Stimulated activated CD8-positive, alpha-beta memory T cell treated with anti-CD3 and anti-CD28 coated beads, Interleukin-15, amount 100 ng/mL, for 24 hours (primary cell): ENCODE results near the gene ARHGEF28.

ENCODE experiments used
- DNase-seq: peaks from one replicate; pipeline ENCODE4 v3.0.0-alpha.2; 2020; ENCODE audit warnings: low read depth

Gene ARHGEF28

DNA sequence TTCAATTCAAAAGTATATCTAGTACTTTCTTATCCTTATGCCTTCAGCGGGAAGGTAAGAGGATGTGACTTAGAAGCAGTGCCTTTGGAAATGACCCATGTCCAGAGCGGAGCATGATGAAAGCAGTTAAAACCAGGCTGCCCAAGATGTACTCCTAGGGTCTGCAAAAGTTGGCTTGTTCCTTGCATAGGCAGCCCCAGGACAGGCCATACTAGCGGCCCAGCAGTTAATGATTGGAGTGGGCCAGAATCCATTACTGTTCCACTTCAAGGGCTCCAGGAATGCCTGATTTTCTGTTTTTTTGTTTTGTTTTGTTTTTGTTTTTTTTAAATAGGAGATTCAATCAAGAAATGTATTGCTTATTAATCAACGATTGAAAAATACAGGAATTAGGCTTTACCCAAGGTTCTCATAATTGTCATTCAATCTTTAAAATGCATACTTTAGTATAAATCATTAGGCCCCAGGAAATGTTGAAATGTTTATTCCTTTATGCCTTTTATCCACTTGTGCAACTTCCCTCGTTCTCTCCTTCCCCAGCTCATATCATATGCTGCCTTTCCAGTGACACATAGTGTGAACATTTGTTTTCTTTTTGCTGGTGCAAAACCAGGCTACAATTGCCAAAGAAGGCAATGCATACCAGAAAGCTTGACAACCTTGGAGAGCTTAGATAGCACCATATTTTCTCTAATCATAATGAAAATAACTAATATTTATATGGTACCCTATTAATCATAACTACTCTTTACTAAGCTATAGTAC, 190.8 kb downstream of the ARHGEF28 start:
- no peak for DNase-seq

DNA sequence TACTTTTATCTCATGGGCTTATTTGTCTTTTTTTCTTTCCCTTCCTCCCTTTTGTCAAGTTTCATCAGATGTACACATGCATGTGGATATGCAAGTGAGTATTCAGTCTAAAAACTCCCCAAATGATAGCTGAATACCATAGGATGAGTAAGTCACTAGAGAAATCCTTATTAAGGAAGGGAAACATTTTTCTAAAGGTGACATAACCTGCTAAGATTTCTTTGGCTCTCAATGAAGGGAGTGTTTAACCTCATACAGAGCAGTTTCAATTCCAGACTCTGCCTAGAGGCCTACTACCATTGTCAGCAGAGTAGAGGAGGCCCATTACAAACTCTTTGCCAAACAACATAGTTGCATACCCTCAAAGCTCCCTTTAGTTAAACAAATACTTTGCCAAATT, 192.4 kb downstream of the ARHGEF28 start:
- DNase-seq = no peak

DNA sequence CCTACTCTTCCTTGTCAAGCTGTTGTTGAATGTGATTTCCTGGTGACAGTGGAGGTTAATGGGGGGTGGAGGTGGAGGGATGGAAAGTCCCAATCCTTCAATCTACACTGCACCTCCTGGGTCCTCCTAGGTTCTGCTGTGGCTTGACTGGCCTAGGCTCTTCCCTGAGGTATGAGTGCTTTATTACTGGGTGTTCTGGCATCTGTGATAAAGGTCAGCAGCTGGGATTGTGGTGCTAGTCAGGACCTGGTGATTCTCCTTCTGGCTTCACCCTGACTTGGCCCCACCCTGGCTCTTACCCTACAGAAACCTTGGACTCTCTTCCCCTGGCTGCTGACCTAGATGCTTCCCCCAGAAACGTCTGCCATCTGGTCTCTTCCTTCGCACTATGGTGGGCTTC, 194.3 kb downstream of the ARHGEF28 start:
- DNase-seq = no peak

DNA sequence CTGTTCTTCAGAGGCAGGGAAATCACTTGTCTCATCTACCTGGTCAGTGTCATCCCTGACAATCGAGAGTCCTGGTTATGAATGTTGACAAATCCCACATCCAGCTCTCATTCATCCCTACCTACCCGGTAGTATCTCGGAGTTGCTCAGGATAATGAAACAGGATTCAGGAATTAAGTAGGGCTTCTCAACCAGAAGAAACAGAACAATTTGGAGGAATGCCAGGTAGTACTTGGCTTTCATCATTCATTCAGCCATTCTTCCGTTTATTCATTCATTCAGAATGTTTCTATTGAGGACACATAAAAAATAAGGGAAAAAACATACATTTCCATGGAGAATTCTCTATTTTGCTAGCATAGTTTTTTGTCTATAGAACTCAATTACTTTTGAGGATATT, 195.0 kb downstream of the ARHGEF28 start:
- no peak for DNase-seq

DNA sequence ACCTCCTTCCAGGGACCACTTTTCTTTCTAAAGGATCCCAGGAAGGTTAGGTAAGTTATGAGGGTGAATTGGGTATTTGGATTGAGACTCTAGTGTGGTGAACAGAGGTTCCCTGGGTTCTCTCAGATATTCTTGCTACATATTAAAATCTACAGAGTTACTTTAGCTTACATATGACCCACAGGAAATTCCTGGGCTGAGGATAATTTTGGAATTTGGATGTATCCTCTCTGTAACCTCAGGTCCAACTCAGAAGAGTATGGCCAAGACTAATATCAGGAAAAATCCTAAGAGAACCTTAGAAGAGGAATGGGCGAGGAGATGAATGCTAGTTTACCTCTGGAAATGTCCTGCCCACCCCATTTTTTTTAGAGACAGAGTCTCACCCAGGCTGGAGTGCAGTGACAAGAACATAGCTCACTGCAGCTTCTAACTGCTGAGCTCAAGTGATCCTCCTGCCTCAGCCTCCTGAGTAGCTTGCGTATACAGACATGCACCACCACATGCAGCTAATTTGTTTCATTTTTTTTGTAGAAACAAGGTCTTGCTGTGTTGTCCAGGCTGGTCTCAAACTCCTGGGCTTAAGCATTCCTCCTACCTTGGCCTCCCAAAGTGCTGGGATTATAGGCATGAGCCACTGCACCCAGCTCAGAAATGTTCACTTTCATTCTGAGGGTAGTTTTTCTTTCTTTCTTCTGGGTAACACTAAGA, 196.4 kb downstream of the ARHGEF28 start:
- DNase-seq = no peak

DNA sequence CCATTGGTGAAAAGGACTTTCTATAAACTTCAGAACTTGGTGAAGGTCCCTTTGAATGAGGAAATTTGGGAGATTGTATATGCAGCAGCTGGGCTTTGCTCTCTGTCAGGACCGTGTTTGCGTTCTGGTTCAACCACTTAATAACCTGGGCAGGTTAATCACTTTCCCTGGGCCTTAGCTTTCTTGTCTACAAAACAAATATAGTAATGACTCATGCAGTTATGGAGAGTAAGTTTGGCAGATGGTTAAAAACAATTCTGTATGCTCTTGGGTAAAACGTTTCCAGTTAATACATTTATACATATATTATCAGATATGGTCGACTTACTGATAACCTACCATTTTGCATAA, 197.0 kb downstream of the ARHGEF28 start:
- no peak for DNase-seq

DNA sequence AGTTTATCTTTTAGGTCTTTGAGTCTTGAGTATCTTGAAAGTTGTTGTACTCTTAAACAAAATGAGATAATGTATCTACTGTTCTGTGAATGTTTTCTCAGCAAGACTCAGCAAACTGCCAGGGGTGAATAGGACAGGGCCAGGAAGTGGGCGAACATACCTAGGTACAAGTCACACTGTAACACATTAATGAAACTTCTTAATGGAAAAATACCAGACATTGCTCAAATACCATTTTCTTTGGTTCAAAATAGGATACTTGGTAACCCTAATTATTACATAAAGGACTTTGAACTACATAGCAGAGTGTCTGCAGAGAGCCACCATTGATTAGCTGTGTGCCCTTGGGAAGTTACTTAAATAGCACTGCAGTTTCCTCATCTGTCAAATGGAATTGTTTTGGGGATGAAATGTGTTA, 197.5 kb downstream of the ARHGEF28 start:
- no peak for DNase-seq

DNA sequence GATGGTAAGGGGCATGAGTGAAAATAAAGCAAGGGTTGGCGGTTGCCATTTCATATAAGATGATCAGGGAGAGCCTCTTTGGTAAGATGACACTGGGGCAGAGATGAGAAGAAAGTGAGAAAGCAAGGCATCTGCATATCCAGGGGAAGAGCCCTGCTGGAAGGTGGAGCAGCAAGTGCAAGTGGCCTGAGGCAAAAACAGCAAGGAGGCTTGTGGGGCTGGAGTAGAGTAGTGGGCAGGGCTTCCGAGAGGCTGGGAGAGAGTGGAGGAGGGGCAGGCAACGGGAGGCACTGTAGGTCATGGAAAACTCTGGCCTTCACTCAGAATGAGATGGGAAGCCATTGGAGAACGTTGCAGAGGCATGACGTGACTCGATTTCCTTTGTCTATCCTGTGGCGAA, 199.2 kb downstream of the ARHGEF28 start:
- no peak for DNase-seq

DNA sequence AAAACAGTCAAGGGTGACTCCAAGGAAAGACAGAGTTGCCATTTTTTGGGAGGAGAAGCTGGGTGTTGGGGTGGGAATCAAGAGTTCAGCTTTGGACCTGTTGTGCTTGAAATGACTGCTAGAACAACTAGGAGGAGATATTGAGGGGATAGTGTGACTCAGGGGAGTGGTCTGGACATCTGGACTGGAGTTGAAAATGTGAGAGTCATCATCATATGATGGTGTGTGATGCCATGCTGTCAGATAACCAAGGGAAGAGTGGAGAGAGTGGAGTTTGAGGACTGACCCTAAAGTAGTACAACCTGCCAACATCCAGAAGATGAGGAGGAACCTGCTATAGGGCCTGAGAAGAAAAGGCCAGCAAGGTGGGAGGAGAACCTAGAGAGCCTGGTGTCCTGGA, 199.7 kb downstream of the ARHGEF28 start:
- no peak for DNase-seq

DNA sequence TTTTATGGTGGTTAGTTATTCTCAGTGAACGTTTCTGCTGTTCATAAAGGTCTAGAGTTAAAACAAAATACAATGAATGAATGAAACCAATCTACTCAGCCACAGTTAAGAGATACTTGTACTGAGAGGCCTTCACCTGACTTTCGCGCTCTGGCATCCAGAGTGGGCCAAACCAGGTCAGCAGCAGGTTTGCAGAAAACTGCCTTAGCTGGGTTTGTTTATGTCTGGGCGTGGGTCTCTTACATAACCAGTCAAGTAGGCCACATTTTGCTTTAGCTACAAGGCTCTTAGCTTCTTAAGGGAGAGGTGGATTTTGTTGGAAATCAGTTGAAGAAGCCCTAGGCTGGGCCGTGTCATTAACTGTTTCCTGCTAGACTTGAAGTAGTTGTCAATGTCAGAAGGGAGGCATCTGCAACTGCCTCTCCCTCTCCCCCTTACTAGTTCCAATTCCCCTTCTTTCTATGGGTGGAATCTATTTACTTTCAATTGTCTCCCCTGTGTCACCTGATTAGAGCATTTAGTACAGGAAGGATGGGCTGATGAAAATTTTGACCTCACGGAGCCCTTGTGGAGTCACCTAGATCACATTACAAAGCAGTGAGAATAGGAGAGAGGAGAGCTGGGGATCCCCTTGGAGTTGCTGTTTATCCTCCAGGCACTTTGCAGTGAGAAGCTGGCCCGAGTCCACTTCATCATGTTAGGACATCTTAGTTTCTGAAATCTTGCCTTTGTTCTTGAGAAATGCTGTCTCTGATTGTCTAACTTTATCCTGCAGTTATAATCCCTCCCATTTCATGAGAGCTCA, 200.5 kb downstream of the ARHGEF28 start:
- DNase-seq = no peak

DNA sequence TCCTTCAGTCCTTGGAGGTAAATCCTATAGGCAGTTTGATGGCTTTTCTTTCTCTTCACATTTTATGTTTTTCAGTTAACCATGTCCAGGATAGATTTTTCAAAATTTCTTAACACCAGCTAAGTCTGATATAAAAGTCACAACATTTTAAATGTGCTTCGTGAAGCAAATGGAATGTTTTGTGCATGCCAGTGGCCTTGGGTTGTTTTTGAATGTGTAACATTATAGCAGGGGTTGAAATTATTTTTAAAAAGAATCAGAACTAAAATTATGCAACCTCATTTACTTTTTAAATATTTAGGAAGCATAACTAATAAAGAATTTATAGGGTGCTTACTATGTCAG, 201.1 kb downstream of the ARHGEF28 start:
- no peak for DNase-seq

DNA sequence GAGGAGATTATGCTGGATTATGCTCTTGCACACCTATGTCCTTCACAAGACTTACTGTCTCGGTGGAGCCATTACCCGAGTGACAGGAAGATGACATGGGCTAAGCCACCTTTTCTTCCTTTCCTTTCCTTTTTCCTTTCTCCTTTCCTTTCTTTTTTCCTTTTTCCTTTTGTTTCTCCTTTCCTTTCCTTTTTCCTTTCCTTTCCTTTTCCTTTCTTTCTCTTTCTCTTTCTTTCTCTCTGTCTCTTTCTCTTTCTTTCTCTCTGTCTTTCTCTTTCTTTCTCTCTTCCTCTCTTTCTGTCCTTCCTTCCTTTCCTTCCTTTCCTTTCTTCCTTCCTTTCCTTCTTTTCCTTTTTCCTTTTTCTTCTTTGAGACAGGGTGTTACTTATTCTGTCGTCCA, 202.5 kb downstream of the ARHGEF28 start:
- DNase-seq = no peak

DNA sequence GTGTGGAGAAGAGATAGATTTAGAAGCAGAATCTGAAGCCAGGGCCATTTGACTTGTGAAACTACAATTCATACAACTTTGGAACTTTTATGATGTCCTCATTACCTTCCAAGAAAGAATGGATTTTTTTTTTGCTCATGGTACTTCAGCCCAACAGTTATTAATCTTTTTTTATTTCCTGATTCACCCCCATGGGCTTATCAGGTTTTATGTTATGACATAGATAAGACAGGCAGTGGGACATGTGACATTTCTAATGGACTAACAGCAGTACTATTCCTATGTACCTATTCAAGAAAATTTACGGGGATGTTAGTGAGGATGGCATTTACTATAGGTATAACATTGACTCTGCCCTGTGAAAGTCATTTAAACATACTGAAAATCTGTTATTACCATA, 204.7 kb downstream of the ARHGEF28 start:
- DNase-seq = no peak

DNA sequence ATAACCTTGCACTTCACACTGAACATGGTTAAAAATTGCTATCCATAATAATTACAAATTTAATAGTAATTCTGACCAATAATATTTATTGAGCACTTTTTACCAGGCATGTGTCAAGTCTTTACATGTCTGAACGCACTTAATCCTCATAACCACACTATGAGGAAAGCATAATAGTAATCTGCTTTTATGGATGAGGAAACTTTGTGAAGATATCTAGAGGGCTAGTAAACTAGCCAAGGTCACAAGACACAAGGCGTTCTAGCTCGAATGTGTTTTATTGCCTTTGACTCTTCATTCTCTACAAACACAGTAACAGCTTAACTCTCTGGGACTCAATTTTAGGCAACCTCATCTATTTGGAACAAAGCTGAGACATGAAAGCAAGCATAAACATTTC, 205.1 kb downstream of the ARHGEF28 start:
- no peak for DNase-seq

DNA sequence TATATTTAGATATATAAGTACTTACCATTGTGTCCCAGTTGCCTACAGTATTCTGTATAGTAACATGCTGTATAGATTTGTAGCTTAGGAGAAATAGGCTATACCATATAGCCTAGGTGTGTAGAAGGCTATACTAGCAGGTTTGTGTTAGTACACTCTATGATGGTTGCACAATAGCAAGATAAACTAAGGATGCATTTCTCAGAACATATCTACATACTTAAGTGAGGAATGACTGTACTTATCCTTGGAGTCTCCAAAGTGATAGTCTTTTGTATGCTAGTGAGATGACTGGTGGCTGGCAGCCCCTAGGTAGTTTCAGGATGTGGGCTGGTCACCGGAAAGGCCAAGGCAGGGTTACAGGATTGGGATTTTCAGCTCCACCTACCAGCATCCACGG, 208.7 kb downstream of the ARHGEF28 start:
- no peak for DNase-seq

DNA sequence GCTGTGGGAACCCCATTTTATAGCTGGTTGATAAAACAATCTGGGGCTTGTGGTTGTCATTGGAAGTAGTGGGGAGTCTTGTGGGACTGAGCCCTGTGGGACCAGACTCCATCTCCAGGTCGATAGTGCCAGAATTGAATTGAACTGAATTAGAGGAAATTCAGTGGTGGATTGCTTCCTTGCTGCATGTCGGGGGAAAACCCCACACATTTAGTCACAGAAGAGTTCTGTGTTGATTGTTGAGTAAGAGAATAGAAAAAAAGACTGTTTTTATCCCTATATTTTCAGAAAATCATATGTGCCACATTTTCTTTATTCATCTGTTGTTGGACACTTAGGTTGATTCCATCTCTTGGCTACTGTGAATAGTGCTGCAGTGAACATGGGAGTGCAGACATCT, 209.7 kb downstream of the ARHGEF28 start:
- no peak for DNase-seq

DNA sequence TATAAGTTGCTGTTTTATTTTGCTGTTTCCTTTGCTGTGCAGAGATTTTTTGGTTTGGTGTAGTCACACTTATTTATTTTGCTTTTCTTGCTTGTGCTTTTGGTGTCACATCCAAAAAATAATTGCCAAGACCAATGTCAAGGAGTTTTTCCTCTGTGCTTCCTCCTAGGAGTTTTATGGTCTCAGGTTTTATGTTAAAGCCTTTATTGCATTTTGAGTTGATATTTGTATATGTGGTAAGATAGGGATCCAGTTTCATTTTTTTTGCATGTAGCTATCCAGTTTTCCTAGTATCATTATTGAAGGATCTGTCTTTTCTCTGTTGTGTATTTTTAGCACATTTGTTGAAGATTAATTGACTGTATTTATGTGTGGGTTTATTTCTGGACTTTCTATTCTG, 210.6 kb downstream of the ARHGEF28 start:
- DNase-seq = no peak

DNA sequence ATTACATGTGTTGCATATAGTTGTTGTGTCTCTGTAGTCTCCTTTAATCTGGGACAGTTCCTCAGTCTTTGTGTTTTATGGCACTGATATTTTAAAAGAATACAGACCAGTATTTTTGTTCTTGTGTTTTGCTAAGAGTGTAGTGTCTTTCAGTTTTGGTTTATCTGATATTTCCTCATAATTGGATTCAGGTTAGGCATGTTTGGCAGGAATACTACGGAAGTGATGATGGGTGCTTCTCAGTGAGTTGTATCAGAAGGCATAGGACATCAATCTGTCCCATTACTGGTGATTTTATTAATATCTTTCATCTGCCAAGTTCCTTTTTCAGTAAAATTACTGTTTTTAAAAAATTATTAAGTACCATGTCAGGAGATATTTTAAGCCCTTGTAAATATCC, 212.9 kb downstream of the ARHGEF28 start:
- no peak for DNase-seq

DNA sequence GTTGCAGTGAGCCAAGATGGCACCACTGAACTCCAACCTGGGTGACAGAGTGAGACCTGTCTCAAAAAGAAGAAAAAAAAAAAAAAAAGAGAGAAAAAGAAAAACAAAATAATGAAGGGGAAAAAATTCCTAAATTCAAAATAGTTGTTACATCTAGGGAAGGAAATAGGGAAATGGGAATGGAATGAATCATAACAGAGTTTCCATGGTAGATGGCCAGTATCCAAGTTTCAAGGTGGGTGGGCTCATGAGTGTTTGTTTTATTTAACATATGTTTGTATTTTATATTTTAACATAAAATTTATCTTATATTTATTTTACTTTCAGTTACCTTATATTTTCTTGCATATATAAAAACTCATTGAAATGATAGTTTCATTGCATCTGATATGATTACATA, 215.6 kb downstream of the ARHGEF28 start:
- no peak for DNase-seq

DNA sequence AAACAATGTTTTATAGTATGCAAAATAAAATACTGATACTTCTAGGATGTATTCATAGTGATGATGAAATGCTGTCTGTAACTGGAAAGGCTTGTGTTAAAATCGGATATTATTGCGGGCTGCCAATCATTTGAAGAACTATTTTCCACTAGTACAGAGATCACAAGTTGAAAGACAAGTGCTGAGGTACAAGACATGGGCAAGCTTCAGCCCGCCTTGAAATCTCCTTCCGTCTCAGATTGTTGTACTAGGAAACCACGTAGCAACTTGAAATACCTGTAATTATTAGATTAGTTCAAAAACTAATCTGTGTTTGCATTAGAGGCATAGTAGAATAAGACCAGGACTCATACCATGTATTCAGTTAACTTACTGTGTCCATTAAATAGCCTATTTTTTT, 218.2 kb downstream of the ARHGEF28 start:
- DNase-seq = no peak

DNA sequence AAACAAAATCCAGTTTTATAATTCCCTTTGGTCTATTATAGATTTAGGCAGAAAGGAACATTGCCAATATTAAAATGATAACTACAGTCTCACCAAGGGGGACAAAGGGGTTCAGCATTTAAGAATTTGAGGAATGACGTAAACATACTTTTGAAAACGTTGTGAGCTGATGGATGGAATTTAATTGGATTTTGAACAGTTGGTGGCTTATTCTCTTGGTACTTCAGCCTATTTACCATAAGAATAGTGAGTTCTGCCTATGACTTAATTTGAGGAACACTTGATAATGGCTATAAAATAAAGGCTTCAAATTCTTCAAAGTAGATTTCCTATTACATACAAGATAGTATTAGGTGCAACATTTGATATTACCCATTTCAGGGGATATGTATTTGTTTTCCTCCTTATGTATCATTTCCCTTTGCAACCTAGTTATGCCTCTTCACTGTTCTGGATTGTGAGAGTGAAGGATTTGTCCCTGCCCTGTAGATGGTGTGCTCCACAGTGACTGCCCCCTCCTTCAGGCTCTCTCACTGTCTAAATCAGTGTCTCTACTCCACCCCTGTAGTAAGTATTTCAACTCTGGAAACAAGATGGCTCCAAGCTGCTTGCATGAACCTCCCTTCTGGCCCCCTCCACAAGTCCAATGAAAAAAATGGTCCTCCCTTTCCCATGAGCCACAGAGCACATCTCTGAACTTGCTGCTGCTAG, 225.6 kb downstream of the ARHGEF28 start:
- DNase-seq = no peak

DNA sequence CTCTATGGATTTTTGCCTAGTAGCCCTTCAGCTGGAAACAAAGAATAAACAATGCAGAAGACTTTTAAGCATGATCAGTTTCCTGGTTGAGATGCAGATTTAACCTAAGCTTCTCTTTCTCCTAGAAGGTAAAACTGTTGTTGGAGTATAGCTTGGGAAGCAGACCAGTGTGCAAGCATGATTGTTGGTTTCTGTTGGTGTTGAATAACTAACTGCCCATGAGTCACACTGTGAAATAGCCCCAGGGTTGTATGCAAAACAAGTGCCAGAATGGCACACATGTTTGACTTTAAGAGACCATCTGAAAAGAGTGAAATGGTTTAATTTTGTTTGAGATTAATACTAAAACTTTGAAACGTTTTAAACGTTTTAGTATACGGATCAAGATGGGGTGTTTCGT, 227.1 kb downstream of the ARHGEF28 start:
- DNase-seq = no peak

DNA sequence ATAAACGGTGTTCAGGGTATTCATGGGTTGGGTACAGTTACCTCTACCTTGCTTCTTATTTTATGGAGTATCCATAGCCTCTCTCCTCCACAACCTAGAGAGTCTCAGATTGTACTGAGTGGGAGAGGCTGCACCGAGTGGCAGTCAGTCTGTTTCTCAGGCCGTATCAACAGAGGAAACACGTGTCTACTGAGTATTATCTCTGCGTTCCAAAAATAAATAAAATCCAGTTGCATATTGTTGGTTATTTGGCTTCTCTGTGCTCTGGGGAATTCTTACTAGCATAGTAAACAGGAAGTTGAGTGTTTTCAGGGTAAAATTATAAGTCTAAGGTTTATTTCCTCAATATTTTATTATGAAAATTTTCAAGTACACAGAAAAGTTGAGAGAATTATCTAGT, 231.0 kb downstream of the ARHGEF28 start:
- DNase-seq = no peak
